NCI-H128 (cell line): Measurements from ENCODE around the gene POLR3A.

Source experiments
- DNase-seq: peaks from one replicate; lab custom pipeline; 2025; ENCODE audit not compliant: unreplicated experiment; lab: John Stamatoyannopoulos, UW

POLR3A gene

GRCh38 chr10:77959887-77960455 is 69.3 kb downstream of the POLR3A start:
- DNase-seq, result no peak

DNA sequence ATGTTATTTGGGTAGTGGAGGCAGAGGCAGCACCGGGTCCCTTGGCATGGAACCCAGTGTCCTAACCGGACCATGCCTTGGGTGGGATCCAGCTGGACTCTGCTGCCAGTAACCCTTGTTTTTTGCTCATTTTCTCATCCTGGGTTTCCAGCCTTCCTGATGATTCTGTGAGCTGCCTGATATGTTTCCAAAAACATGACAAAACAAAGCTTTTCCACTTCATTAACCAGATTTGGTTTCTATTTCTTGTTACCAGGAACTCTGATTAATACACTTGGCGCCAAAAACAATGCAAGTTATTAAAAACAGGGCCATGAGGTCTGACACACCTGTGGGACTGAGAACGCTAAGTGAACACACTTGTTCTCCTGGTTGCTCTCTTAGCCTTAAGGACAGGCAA is 69.9 kb downstream of the POLR3A start:
- DNase-seq, result no peak

DNA sequence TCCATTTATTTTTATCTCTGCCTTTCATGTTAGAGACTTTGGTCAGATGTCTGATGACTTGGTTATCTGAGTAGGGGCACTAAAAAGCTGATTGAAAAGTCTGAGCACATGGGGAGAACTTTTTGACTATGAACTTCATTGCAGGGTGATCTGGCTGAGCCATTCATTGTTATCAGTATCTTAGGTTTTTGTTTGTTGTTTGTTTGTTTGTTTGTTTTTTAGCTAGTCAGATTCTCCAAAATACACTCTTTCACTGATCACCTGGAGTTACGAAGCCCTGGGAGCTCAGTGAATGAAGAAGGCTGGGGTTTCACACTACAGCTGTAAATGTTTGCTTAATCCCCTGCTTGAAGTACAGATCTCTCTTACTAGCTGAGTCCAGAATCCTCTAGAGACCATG is 74.2 kb downstream of the POLR3A start:
- DNase-seq, result no peak

DNA sequence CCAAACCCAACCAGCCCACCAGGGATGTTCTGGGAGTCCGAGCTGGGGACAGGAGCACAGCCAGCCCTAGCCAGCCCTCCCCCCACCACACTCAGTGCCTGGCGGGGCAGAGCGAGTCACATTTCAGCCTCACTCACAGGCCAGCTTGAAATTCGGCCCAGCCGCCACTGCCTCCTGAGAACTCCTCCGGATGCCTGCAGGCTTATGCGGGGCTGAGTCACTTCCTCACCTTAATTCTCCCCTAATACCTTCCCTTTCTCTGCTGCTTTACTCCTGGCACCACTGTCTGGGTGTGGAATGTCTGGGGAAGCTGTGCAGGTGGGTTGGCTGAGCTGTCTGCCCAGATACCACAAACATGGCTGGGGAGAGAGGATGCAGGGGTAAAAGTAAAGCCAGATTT is 80.1 kb downstream of the POLR3A start:
- no peak for DNase-seq

- DNase-seq, result no peak
Measured at GRCh38 chr10:77946084-77946483, 83.2 kb downstream of the POLR3A start.

DNA sequence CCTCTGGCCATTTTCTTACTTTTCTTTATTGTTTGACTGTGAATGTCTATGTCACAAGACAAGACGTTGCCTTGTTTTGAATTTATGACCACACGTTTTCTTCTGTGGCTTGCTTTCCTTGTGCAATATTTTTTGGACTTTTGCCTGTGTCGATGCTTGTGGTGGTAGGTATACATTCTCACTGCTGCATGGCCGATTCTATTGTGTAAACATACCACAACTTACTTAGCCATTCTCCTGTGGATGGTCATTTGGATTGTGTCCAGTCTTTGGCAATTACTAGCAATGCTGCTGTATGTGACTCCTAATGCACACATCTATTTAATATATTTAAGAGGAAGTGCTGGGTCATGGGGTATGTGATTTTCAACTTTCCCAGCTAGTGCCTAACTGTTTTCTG is 84.8 kb downstream of the POLR3A start:
- DNase-seq, result no peak

- no peak for DNase-seq
Measured at GRCh38 chr10:77943121-77943901, 86.0 kb downstream of the POLR3A start.

GRCh38 chr10:77941790-77942189 is 87.5 kb downstream of the POLR3A start:
- no peak for DNase-seq

DNA sequence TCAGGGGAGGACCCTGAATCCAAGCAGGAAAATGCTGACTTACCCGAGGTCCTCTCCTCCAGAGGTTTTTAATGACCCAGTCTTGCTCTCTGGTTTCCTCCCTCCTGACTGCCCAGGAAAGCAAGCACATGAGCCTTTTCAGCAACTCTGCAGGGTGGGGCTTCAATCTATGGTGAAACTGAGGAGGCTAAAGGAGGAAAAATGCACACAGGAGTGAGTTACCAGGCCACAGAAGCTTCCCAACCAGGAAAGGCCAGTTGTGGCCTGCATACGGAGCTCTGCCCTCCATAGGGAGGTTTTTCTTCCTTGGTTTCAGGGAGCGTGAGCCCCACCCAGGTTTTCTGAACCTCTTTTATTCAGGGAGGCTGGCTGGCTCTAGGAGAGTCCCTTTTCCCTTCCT is 88.7 kb downstream of the POLR3A start:
- no peak for DNase-seq

- DNase-seq, result no peak
Measured at GRCh38 chr10:77940225-77940624, 89.1 kb downstream of the POLR3A start.

- no peak for DNase-seq
Measured at GRCh38 chr10:77939561-77940001, 89.7 kb downstream of the POLR3A start.

GRCh38 chr10:77936697-77937567 is 92.4 kb downstream of the POLR3A start:
- no peak for DNase-seq

DNA sequence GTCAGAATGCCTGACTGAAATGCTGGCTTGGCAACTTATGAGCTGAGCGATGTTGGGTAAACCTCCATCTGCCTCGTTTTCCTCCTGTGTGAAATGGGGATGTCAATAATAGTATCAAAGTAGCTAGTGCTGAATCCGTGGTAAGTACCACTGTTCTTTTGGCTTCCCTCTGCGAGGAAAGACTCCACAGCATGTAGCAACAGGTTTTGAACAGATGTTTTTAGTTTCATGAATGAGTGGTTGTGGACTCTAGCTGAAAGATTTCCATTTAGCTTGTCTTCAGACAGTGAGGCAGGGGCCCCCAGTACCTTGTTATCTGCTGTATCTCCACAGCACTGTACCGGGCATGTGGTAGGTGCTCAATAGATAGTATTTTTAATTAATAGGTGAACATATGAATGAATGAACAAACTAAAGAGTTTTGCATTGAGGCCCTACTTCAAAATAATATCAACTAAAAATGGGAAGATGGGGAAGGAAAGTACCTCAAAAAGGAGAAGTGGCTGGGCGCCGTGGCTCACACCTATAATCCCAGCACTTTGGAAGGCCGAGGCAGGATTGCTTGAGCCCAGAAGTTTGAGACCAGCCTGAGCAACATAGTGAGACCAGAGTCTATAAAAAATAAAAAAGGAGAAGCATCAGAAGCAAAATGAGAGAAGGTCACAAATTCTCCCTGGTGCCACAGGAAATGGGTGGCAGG is 97.1 kb downstream of the POLR3A start:
- no peak for DNase-seq

DNA sequence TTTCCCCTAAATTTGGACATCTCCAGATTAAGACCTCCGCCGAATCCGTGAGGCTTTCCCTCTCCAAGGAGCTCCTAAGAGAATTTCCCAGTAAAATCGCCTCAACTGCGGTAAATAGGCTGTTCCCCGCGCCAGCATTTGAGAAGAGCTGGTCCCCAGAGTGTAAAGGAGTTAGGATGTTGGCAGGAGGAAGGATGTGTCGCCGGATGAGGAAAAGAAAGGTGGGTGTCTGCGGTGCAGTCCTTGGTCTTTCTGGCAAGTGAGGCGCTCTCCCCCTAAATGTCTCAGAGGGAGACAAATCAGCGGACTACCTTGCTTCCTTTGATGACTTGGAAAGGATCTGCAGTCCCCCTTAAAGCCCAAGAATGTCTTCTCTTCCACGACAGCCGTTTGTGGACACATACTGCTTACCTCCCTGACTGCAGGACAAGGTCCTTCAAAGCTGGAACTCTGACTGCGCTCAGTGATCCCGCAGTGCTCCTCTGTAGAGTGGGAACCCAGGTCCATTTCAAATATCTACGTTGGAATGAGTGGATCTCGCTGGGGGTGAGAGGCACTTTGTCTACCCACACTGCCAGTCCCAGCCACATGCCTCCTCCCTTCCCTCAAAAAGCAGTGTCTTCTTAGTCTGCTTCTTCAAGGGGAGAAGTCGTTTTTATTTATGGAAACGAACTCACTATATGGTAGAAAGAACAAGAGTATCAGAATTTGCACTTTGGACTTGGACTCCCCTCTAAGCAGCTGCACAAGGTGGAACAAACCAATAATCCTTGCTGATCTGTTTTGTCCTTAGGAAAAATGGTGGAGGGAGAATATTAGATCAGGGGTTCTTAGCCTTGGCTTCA is 101.7 kb downstream of the POLR3A start:
- DNase-seq, result no peak

DNA sequence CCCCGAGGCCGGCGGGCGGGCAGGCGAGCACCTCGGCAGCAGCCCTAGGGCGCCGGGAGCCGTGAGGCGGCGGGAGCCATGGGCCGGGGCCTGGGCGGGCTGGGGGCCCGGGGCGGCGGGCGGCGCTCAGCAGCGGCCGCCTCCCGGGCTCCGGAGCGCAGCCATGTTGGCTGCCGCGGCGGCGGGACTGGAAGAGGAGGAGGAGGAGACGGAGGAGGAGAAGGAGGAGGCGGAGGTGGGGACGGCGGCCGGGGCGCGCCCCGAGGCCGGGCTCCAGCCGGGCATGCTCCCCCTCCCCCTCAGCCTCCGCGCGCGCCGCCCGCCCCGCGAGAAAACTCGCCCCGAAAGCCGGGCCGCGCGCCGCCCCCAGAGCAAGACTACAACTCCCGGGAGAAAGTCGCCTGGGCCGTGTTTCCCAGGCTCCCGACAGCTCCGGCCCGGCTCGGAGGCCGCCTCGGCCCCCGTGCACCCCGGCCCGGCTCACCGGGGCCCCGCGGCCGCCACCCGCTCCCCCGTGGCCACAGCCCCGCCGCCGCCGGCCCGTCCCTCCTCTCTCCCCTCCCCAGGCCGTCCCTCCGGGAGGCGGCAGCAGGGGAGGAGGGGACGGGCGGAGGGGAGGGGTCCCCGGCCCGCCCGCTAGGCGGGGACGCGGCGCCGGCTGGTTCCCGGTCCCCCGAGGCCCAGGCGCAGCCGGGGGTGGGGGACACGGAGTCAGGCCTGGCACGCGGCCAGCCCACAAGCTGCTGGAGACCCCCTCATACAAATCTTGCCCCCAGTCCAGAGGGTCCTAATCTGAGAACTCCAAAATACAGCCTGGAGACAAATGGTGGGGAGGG is 102.5 kb downstream of the POLR3A start, which contains the start of gene DLG5:
Gene DLG5 (minus strand): TSS at position 190 of the 836 bp plus-strand sequence. CDS start 235 bp downstream, outside the sequence.
- no peak for DNase-seq

GRCh38 chr10:77925795-77926565 is 103.3 kb downstream of the POLR3A start:
- no peak for DNase-seq

- no peak for DNase-seq
Measured at GRCh38 chr10:77925410-77925794, 103.9 kb downstream of the POLR3A start.

DNA sequence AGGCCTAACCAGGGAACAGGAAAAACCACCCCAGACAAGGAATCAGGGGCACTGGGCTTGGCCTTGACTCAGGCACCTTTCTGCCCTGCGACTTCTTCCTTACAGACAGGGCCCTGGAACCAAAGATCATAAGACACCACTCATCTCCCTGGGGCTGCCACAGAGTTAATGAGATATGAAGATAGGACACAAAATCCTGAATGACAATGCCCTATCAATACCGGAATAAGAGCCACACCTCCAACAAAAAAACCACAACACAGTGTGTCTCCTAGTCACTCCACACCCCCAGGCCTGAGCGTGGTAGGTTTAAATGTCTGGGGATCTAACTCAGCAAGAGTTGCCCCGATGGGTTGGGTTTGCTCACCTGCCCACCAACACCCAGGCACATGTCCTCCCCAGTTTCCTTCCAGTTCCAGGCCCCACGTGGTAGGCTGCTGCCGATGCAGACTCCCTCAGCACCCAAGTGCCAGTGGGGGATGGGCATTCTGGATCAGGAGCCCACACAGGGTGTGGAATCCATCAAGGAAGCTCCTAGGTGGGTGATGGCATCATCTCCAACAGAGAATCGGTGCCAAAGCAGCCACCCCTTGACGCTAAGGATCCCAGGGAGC is 106.6 kb downstream of the POLR3A start:
- DNase-seq, result no peak
